ENCODE data around the gene MOB3C. TPM values are rescaled to one million over a fixed set of nuclear protein-coding genes. Genes with fewer than 3 reads are reported as not detected.

Gene MOB3C
- total RNA-seq, 3 donors from 2014 or later, result 10.5 to 14.5 (median 14.1) TPM

GRCh38 chr1:46615735-46616134, 876 bp downstream of the MOB3C start:
- intact Hi-C loops (cut with DNase I; ENCODE audit: low total_unique reads), result no loop called here

GRCh38 chr1:46615088-46615487, 1.5 kb downstream of the MOB3C start:
- Histone ChIP-seq H3K27me3 (no peaks in the 10 kb centered on the region), H3K36me3 (no peaks in the 10 kb centered on the region), H3K4me3 (peak overlapping the region; percentile 65 to 91 (median 80)), H3K4me1 (peaks cover 0 to 20% of the 10 kb centered on the region in 2 donors), H3K9me3 (no peaks in the 10 kb centered on the region), H3K27ac (peak overlapping the region; percentile 51 to 93)
- DNase-seq (ENCODE audit: low spot score in 2 of 2), result no peak
- TF ChIP-seq POLR2A (IDR thresholded peaks at IDR 0.05) (no peak), CTCF (IDR thresholded peaks at IDR 0.05) (no peak), POLR2AphosphoS5 (IDR thresholded peaks at IDR 0.05) (no peak)
- intact Hi-C loops (cut with DNase I; ENCODE audit: low total_unique reads), result no loop called here

More at GRCh38 chr1:46615735-46616134, 876 bp downstream of the MOB3C start:
- no peak for TF ChIP-seq POLR2A (IDR thresholded peaks at IDR 0.05)
- no peak for TF ChIP-seq CTCF (IDR thresholded peaks at IDR 0.05)
- TF ChIP-seq POLR2AphosphoS5 (IDR thresholded peaks at IDR 0.05), result no peak
- Histone ChIP-seq H3K4me3 (peak overlapping the region; percentile 65 to 91 (median 80)), H3K27me3 (no peaks in the 10 kb centered on the region), H3K36me3 (no peaks in the 10 kb centered on the region), H3K9me3 (no peaks in the 10 kb centered on the region), H3K27ac (peak overlapping the region; percentile 91 to 93), H3K4me1 (peaks cover 0 to 20% of the 10 kb centered on the region in 2 donors)
- DNase-seq (ENCODE audit: low spot score in 2 of 2), result no peak

- intact Hi-C loops (cut with DNase I; ENCODE audit: low total_unique reads), result no loop called here
- DNase-seq (ENCODE audit: low spot score in 2 of 2), result no peak
- Histone ChIP-seq H3K27me3 (no peaks in the 10 kb centered on the region), H3K27ac (peak overlapping the region; percentile 42 to 51), H3K9me3 (no peaks in the 10 kb centered on the region), H3K4me3 (peak overlapping the region in 1 of 3 donors; percentile 80), H3K4me1 (peaks cover 0 to 20% of the 10 kb centered on the region in 2 donors), H3K36me3 (no peaks in the 10 kb centered on the region)
- no peak for TF ChIP-seq POLR2AphosphoS5 (IDR thresholded peaks at IDR 0.05)
- TF ChIP-seq CTCF (IDR thresholded peaks at IDR 0.05), result no peak
- TF ChIP-seq POLR2A (IDR thresholded peaks at IDR 0.05), result no peak
These were observed 2.0 kb downstream of the MOB3C start for GRCh38 chr1:46614604-46614984.

- Histone ChIP-seq H3K36me3 (no peaks in the 10 kb centered on the region), H3K27ac (peak overlapping the region; percentile 42 to 51), H3K4me3 (peak overlapping the region; percentile 3 to 80 (median 22)), H3K9me3 (no peaks in the 10 kb centered on the region), H3K27me3 (no peaks in the 10 kb centered on the region), H3K4me1 (peaks cover 0 to 20% of the 10 kb centered on the region in 2 donors)
- peak; percentile 73 to 75 for DNase-seq (ENCODE audit: low spot score in 2 of 2)
- intact Hi-C loops (cut with DNase I; ENCODE audit: low total_unique reads), result no loop called here
- TF ChIP-seq POLR2AphosphoS5 (IDR thresholded peaks at IDR 0.05), result no peak
- no peak for TF ChIP-seq POLR2A (IDR thresholded peaks at IDR 0.05)
- no peak for TF ChIP-seq CTCF (IDR thresholded peaks at IDR 0.05)
These were observed 2.7 kb downstream of the MOB3C start for GRCh38 chr1:46613661-46614603.

Data from breast epithelium (tissue), 4 donors.